NCI-H2081 treated with DMSO at 0.1 percent for 48 hours (cell line): ENCODE measurements around the gene CPSF7.
"Not testable (repeated sequence)": the region's sequence is repeated elsewhere in the genome, so short reads cannot be mapped to it uniquely, and the experiment has no call there.

ENCODE experiments used
- DNase-seq: peaks from one replicate; lab custom pipeline; 2025; lab: John Stamatoyannopoulos, UW

CPSF7 gene, protein sequence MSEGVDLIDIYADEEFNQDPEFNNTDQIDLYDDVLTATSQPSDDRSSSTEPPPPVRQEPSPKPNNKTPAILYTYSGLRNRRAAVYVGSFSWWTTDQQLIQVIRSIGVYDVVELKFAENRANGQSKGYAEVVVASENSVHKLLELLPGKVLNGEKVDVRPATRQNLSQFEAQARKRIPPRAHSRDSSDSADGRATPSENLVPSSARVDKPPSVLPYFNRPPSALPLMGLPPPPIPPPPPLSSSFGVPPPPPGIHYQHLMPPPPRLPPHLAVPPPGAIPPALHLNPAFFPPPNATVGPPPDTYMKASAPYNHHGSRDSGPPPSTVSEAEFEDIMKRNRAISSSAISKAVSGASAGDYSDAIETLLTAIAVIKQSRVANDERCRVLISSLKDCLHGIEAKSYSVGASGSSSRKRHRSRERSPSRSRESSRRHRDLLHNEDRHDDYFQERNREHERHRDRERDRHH

DNA sequence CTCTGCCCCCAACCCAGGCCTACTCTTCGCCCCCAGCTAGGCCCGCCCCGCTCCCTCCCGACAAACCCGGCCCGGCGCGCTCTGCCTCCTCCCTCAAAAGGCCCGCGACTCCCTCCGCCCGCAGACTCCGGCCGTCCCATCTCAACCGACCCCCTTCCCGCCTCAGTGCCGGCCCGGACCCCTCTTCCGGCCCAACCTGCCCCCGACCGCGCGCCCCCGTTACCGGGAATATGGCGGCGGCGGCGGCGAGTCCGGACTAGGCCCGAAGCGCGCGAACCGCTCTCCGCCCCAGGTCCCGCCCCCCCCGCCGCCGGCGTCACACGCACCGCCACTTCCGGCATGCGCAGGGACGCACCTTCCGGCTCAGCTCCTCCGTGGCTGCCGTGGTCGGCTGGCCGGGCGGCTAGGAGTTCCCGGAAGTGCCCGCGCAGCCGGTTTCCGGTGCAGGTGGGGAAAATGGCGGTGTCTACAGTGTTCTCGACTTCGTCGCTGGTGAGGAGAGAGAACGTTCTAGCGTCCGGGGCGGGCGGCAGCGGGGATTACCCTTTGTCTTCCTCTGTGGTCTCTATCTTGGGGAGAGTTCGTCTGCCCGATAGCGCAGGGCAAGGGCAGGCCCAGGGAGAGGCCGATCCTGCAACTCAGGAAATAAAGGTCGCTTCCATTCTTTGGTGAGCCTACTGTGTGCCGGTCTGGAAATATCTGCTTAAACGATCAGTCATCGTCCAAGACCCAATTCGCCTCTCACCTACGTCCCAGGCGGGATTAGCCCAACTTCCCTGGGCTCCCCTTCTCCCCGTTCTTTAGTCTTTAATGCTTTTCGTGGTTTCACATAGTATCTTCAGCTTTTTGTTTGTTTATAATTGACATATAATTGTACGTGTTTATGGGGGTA, at the start of gene CPSF7, which contains the start of gene SDHAF2:
Gene CPSF7 (minus strand): TSS at position 285 of the 892 bp plus-strand sequence. CDS start 740 bp downstream, outside the sequence.
Gene SDHAF2 (plus strand): TSS at position 434 of the 892 bp plus-strand sequence. CDS start 23 bp downstream, at position 457.
- peak; percentile 53 for DNase-seq

DNA sequence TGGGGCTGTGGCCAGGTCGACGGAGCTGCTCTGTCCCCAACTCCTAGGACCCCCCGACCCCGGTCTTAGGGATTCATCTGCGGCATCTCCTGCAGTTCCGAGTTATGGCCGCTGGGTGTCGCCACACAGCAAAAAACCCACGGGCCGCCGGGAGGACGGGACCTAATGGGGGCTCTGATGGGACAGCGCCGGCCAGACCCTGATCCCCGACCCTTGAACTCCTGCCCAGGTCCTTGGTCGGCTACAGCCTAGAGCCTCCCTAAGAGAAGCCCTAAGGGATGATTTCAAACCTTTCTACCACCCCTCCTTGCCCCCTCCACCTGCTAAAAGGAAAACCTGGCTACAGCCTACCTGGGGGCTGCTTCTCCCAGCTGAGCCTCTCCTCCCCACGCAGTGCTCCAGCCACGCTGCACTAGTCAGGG, 48.0 kb upstream of the CPSF7 start:
- DNase-seq: no peak

GRCh38 chr11:61477126-61477525, 47.4 kb upstream of the CPSF7 start:
- DNase-seq: no peak

- no peak for DNase-seq
Observed at GRCh38 chr11:61476371-61476770, 46.6 kb upstream of the CPSF7 start.

- DNase-seq: no peak
Observed at GRCh38 chr11:61475433-61475832, 45.7 kb upstream of the CPSF7 start.

DNA sequence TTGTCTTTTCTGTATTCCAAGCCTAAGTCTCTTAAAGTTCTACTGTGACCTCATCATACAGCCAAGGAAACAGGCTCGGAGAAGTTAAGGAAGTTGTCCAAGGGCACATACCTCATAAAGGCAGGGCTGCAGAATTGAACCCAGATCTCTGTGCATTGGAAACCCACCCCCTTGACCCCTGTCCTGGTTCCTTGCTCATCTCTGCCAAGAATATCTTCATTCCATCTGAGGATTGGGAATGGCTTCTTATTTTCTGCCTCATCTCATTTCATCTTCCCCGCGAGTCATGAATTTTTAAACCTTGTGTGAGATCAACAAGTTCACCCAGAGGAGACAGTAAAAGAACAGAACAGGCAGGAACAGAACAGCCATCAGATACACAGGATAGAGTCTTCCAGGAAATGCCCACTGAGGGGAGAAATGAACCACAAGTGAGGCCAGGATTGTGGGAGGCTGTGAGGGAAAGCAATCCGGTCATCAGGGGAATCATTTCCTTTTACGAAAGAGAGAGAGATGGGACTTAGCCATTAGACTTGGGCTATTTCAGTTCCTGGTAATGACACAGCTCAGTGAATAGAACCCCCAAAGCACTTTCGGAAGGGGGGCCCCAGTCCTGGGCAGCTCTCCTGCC, 44.4 kb upstream of the CPSF7 start:
- DNase-seq: no peak

DNA sequence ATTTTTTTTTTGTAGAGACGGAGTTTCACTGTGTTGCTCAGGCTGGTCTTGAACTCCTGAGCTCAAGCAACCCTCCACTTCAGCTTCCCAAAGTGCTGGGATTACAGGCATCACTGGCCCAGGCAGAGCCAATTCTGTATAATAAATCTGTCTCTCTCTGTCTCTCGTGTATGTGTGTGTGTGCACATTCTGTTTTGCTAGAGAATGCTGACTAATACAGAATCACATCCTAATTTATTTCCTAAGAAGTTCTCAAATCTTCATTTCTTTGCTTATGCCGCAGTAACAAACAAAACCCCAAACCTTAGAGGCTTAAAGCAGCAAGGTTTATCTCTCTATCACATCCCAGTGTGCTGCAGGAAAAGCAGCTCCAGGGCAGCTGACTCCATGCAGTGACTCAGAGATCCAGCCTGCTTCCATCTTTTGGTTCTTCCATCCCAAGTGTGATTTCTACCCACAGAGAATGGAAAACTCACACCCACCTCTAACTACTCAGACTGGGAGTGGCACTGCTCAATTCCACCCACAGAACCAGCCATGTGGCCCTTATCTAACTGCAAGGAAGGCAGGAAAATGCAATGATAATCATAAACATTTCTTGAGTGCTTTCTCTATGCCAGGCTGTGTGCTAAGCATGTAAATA, 43.7 kb upstream of the CPSF7 start:
- DNase-seq: no peak

DNA sequence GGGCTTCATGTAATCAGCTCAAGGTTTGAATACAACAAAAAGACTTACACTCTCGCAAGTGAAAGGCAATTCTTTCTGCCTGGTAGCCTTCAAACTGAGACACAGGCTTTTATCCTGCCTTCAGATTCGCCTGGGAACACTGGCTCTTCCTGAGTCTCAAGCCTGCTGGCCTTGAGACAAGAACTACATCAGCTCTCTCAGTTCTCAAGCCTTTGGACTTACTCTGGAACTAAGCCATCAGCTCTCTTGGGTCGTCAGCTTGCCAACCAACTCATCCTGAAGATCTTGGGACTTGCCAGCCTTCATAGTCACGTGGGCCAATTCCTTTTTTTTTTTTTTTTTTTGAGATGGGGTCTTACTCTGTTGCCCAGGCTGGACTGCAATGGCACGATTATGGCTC, 43.1 kb upstream of the CPSF7 start:
- no peak for DNase-seq

DNA sequence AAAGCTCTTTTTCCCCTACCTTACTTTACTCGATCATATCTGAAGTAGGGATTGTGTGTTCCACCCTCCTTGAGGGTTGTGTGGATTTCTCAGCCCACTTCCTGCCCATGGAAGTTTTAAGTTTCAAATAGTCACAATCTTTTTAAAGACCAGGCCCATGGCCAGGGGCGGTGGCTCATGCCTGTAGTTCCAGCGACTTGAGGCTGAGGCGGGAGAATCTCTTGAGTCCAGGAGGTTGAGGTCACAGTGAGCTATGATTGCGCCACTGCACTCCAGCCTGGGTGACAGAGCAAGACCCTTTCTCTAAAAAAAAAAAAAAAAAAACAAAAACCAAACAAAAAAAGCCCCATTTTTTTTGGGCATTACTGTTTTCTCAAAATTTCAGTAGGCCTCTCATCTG, 42.5 kb upstream of the CPSF7 start:
- no peak for DNase-seq

DNA sequence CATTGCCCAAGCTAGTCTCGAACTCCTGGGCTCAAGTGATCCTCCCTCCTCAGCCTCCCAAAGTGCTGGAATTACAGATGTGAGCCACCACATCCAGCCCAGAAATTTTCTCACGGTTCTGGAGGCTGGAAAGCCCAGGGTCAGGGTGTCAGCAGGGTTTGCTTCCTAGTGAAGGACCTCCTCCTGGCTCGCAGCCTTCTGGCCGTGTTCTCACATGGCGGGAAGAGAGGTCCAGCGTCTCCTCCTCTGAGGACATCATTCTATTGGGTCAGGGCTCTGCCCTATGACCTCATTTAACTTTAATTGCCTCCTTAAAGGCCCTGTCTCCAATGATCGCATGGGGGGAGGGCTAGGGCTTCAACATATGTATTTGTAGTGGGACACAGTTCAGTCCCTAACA, 38.2 kb upstream of the CPSF7 start:
- no peak for DNase-seq

DNA sequence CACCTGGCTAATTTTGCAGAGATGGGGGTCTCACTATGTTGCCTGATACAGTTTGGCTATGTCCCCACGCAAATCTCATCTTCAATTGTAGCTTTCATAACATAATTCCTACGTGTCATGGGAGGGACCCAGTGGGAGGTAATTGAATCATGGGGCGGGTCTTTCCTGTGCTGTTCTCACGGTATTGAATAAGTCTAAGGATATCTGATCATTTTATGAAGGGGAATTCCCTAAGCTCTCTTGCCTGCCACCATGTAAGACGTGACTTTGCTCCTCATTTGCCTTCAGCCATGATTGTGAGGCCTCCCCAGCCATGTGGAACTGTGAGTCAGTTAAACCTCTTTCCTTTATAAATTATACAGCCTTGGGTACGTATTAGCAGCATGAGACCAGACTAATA, 37.8 kb upstream of the CPSF7 start:
- DNase-seq: not testable (repeated sequence)

GRCh38 chr11:61460986-61461385, 31.2 kb upstream of the CPSF7 start:
- DNase-seq: no peak

DNA sequence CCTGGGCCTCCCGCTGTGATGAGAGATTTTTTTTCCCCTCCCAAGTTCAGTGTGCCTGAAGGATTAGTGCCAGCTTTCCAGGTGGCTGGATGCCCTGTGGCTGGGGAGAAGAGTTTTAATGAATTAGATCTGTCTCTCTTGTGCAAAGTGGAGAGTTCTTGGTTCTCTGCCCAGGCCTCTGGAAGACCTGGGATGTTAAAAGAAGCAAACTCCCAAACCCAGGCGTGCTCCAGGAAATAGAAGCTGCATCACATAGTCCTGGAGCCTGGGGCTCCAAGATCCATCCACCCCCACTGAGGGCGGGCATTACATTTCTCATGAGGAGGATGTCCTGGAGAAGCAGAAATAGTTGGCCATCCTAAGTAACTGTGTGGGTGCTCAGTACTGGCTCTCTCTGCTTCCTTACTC, 30.7 kb upstream of the CPSF7 start:
- no peak for DNase-seq

DNA sequence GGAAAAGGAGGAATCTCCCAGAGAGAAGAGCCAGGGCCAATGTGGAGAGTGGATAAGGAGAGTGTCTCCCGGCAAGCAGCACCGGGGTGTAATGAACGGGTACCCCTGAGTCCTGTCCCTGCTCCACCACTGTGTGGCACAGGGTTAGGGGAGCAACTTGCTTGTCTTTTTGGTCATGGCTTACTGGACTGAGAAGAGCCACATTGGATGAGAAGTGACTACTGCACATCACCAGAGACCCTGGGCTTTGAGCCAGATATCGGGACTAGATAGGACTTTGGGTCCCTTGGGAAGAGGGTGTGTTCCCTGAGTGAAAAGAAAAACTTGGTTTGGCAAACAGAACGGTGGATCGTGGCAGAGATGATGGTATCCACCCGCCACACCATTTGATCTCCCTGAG, 24.7 kb upstream of the CPSF7 start:
- DNase-seq: no peak

DNA sequence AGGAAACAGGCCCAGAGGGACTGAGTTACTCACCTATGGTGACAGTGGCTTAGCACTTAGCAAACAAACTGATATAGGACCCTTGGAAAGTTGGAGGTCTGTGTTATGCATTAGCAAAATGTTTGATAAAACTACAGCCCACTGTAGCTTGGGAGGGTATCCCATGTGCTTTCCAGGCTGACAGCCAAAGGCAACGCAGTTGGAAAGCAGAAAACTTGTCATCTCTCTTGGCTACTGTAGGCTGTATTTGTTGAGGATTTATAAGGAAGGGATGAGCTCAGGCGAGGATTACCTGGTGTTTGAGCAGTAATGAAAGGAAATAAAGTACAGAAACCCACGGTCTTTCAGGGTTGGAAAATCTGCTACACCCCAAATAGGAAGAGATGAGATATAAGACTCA, 23.9 kb upstream of the CPSF7 start:
- no peak for DNase-seq

DNA sequence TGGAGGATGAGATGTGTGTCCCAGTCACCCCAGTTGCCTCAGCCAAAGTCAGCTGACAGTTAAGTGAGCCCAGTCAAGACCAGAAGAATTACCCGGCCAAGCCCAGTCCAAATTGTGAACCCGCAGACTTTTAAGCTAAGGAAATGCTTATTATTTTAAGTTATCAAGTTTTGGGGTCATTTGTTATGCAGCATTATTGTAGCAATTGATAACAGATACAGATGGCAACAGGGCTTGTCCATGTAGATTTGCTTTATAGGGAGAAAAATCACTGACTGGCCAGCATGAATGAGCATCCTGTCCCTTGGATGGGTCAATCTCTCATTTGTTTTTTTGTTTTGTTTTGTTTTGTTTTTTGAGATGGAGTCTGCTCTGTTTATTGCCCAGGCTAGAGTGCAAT, 23.1 kb upstream of the CPSF7 start:
- no peak for DNase-seq

GRCh38 chr11:61448552-61448927, 18.8 kb upstream of the CPSF7 start:
- DNase-seq: no peak

DNA sequence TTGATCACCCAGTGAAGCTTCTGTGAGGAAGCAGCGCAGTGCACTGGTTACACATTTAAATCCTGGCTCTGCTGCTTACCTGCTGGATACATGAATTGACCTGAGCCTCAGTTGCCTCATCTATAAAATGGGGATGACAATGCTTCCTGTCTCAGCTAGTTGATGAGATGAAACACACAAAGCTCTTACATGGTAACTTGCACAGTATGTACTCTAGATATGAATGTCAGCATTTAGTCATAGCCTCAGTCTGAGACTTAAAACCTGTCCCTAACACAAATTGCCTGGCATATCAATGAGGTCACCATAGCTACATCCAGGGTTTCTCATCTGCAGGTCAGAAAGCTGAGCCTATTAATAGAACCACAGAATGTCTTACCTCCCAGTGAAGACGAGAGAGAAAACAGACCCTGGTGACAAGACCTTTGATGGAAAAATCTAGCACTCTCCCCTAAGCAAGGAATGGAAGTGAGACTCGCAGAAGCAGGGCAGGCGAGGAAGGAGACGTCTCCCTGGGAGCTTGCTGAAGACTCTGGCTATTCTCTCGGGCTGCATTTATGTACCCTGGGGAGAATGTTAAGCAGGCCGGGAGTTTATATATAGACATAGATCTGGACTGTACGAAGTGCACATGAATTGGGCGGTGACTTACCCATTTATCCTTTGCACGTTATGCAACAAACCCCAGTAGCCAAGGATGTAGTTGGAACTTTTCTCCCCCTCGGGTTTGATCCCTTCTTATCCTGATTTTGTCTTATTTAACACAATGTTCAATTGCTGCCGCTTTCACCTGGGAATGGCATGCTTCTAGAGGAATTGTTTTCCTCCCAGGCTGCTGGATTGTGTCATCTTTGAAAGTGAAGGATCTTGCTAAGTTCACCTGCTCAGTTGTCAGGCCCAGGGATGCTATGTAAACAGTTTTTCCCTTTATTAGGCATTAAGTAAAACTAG, 18.1 kb upstream of the CPSF7 start:
- DNase-seq: no peak

- DNase-seq: peak; percentile 40
Observed at GRCh38 chr11:61446211-61446651, 16.5 kb upstream of the CPSF7 start.

- DNase-seq: no peak
Observed at GRCh38 chr11:61445516-61445915, 15.7 kb upstream of the CPSF7 start.

DNA sequence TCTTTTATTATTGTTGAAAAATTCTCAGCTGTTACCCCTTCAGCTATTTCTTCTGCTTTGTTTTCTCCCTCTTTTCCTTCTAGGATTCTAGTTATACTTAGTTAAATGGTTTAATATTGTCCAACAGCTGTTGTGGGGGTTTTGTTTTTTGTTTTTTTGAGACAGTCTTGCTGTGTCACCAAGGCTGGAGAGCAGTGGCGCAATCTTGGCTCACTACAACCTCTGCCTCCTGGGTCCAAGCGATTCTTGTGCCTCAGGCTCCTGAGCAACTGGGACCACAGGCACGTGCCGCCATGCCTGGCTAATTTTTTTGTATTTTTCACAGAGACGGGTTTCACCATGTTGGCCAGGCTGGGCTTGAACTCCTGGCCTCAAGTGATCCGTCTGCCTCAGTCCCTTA, 12.8 kb upstream of the CPSF7 start:
- DNase-seq: no peak
